A673 (cell line): Measurements from ENCODE around the gene LMNB1. TPM values are rescaled to one million over a fixed set of nuclear protein-coding genes. Genes with fewer than 3 reads are reported as not detected.

Experiments
- BruUV-seq: library from RNA; stranded (reverse); fragments of 400-500 nt; replicated peaks from 2 replicates; lab custom pipeline; 2021; lab: Mats Ljungman, UMichigan
- CTCF ChIA-PET: fragments of 300-600 bp; sonication (Branson Sonifier 250); formaldehyde crosslinking; loops from one replicate; lab custom pipeline; 2022; ENCODE audit warnings: antibody characterized with exemption; lab: Charles Lee
- POLR2A ChIA-PET: fragments of 300-600 bp; sonication (Branson Sonifier 250); formaldehyde crosslinking; loops from one replicate; lab custom pipeline; 2022; ENCODE audit warnings: antibody characterized with exemption; ENCODE audit not compliant: low non-redundant PET; lab: Charles Lee
- DNase-seq: peaks from one replicate; pipeline ENCODE4 v3.0.0-alpha.2; 2015; ENCODE audit warnings: low spot score
- H3K27ac ChIP-seq: fragments of 200-600 bp; sonication (generic); 2 replicates; pipeline ENCODE4 v1.5.1; 2016; ENCODE audit warnings: mixed run types, low read depth, mild to moderate bottlenecking, mixed read lengths, antibody characterized with exemption, low read length; ENCODE audit not compliant: poor library complexity, severe bottlenecking
- H3K27me3 ChIP-seq: fragments of 200-600 bp; sonication (generic); replicated peaks from 2 replicates; pipeline ENCODE4 v1.6.1; 2017; ENCODE audit warnings: mixed run types, low read depth, mild to moderate bottlenecking, mixed read lengths, antibody characterized with exemption, low read length; ENCODE audit not compliant: insufficient read depth, poor library complexity
- H3K36me3 ChIP-seq: fragments of 200-600 bp; sonication (generic); 2 replicates; pipeline ENCODE4 v1.6.1; 2016; ENCODE audit warnings: mixed run types, mild to moderate bottlenecking, mixed read lengths, antibody characterized with exemption, low read length; ENCODE audit not compliant: insufficient read depth, poor library complexity, severe bottlenecking
- H3K4me1 ChIP-seq: fragments of 200-600 bp; sonication (generic); 2 replicates; pipeline ENCODE4 v1.6.1; 2017; ENCODE audit warnings: mixed run types, mild to moderate bottlenecking, mixed read lengths, antibody characterized with exemption, low read length; ENCODE audit not compliant: insufficient read depth, poor library complexity, severe bottlenecking
- H3K4me3 ChIP-seq: fragments of 200-600 bp; sonication (generic); 2 replicates; pipeline ENCODE4 v1.5.1; 2016; ENCODE audit warnings: low read depth, mixed run types, mild to moderate bottlenecking, mixed read lengths, low read length; ENCODE audit not compliant: poor library complexity, severe bottlenecking
- H3K9me3 ChIP-seq: fragments of 200-600 bp; sonication (generic); 2 replicates; pipeline ENCODE4 v1.6.1; 2016; ENCODE audit warnings: mixed run types, low read depth, mild to moderate bottlenecking, mixed read lengths, antibody characterized with exemption, low read length; ENCODE audit not compliant: poor library complexity, severe bottlenecking
- EZH2 ChIP-seq: fragments of 200-600 bp; sonication (generic); IDR thresholded peaks from 2 replicates; pipeline ENCODE4 v1.6.1; 2017; ENCODE audit warnings: borderline replicate concordance, low read depth, mild to moderate bottlenecking, mixed read lengths, antibody characterized with exemption, low read length; ENCODE audit not compliant: poor library complexity, severe bottlenecking
- intact Hi-C: fragments of 100-400 bp; cut with micrococcal nuclease; formaldehyde crosslinking; loops from one replicate; pipeline ENCODE4 v1.10.0; 2022; ENCODE audit not compliant: unreplicated experiment
- total RNA-seq: library from RNA; stranded (reverse); gene quantifications from 2 replicates; pipeline ENCODE4 v1.2.3, GENCODE V29; 2021
- TF ChIP-seq, protein P1 (sequence below): fragments of 300-800, 200-600 bp; sonication (generic); conservative IDR thresholded peaks from 2 replicates; pipeline ENCODE4 v1.5.1; 2017; ENCODE audit warnings: low read depth, mild to moderate bottlenecking, antibody characterized with exemption, low read length, moderate library complexity, mixed read lengths

The LMNB1 gene
- total RNA-seq, 1 experiment from 2014 or later: 267 TPM

DNA sequence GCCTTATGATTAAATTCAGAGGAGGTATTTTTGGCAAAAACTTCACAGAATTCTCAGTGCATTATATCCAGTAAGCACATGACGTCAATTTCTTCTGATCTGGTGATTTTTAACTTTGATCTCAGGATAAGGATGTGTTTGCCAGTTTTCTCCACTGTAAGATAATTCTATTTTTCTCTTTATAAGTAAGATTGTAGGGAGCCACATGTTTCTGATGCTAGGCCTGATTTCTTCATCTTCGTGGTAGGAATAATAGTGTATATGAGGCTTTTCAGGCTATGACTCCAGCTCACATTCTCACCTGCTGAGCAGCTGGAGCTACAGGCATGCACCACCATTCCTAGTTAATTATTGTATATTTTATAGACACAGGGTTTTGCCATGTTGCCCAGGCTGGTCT is 32.1 kb upstream of the LMNB1 start:
- Histone ChIP-seq H3K4me1 (peaks cover 23% of the 10 kb centered on the region), H3K9me3 (no peaks in the 10 kb centered on the region), H3K27ac (no peak overlapping the region), H3K27me3 (no peaks in the 10 kb centered on the region), H3K4me3 (no peak overlapping the region), H3K36me3 (no peaks in the 10 kb centered on the region)
- CTCF ChIA-PET: no interaction called here
- intact Hi-C loops: no loop called here
- no TSS peak for BruUV-seq
- DNase-seq: no peak
- POLR2A ChIA-PET: no interaction called here
- TF ChIP-seq EZH2: no peak
- TF ChIP-seq, protein P1, sequence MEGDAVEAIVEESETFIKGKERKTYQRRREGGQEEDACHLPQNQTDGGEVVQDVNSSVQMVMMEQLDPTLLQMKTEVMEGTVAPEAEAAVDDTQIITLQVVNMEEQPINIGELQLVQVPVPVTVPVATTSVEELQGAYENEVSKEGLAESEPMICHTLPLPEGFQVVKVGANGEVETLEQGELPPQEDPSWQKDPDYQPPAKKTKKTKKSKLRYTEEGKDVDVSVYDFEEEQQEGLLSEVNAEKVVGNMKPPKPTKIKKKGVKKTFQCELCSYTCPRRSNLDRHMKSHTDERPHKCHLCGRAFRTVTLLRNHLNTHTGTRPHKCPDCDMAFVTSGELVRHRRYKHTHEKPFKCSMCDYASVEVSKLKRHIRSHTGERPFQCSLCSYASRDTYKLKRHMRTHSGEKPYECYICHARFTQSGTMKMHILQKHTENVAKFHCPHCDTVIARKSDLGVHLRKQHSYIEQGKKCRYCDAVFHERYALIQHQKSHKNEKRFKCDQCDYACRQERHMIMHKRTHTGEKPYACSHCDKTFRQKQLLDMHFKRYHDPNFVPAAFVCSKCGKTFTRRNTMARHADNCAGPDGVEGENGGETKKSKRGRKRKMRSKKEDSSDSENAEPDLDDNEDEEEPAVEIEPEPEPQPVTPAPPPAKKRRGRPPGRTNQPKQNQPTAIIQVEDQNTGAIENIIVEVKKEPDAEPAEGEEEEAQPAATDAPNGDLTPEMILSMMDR: no peak

DNA sequence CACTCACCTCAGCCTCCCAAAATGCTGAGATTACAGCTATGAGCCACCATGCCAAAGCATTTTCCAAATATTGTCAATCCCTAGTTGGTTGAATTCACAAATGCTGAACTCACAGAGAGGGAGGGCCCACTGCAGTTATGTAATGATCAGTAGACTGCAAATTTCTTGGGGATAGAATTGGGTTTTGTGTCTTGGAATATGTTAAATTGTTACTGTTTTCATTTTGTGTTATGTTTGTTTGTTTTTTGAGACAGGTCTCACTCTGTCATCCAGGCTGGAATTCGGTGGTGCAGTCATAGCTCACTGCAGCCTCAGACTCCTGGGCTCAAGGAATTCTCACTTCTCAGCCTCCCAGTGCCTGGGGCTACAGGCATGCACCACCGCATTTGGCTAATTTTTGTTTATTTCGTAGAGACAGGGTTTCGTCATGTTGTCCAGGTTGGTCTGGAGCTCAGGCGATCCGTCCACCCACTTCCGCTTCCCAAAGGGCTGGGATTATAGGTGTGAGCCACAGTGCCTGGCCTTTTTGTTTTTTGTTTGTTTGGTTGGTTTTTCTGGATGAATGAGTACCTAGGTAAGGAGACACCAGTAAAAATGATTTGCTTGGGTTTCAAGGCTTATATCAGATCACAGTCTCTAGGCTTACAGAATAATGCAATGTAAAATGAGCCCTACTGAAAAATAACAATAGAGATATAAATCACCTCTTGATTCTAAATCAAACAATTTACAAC is 31.5 kb upstream of the LMNB1 start:
- DNase-seq: no peak
- Histone ChIP-seq H3K36me3 (no peaks in the 10 kb centered on the region), H3K27me3 (no peaks in the 10 kb centered on the region), H3K4me3 (no peak overlapping the region), H3K9me3 (no peaks in the 10 kb centered on the region), H3K4me1 (peaks cover 23% of the 10 kb centered on the region), H3K27ac (no peak overlapping the region)
- ChIA-PET POLR2A (no interaction called here), CTCF (no interaction called here)
- no TSS peak for BruUV-seq
- intact Hi-C loops: no loop called here
- TF ChIP-seq, protein P1: no peak
- no peak for TF ChIP-seq EZH2

DNA sequence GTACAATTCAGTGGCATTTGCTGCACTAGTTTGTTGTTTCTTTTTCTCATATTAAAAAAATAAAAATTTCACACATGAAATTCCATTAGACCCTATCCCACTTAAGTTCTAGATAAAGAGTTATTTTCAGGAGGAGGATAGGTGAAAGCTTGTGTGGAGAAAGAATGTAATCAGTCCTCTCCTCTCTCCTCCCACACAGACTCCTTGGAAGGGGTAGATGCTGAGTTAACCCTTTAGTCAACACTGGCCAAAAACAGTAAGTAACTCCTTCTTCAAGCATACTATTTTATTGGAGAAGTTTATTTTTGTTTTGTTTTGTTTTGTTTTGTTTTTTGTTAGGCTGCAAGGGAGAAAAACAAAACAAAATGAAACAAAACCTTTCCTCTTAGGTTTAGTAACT is 30.6 kb upstream of the LMNB1 start:
- ChIA-PET POLR2A (no interaction called here), CTCF (no interaction called here)
- intact Hi-C loops: no loop called here
- BruUV-seq: no TSS peak
- Histone ChIP-seq H3K27ac (no peak overlapping the region), H3K4me3 (no peak overlapping the region), H3K4me1 (peaks cover 23% of the 10 kb centered on the region), H3K9me3 (no peaks in the 10 kb centered on the region), H3K27me3 (no peaks in the 10 kb centered on the region), H3K36me3 (no peaks in the 10 kb centered on the region)
- TF ChIP-seq EZH2: no peak
- TF ChIP-seq, protein P1: no peak
- DNase-seq: no peak
